ENCODE results near the gene KCNMB4.

DNA sequence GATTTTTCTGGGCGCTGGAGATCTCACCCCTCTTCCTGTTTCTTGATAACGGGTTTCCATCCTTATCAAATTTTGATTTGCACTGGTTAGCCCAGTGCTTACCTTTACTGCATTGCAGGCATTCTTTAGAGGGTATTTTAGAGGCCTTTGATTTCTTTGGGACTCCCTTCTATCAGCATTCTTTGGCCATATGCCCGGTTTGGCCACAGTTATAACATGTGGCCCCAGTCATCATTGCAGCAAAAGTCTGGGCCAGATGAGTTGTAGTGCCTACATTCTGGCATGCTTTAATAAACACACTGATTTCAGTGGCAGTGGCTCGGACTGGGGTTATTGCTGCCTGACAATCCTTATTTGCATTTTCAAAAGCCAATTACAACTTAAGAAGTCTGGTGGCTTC is 82.3 kb downstream of the KCNMB4 start:
- TF ChIP-seq SP1 (IDR thresholded peaks at IDR 0.05) (no peak), RAD21 (IDR thresholded peaks at IDR 0.05) (no peak), TAF1 (conservative IDR thresholded peaks at IDR 0.05) (no peak), YY1 (IDR thresholded peaks at IDR 0.05) (no peak), HNF4G (IDR thresholded peaks at IDR 0.05) (no peak)
- TF ChIP-seq, protein P1, sequence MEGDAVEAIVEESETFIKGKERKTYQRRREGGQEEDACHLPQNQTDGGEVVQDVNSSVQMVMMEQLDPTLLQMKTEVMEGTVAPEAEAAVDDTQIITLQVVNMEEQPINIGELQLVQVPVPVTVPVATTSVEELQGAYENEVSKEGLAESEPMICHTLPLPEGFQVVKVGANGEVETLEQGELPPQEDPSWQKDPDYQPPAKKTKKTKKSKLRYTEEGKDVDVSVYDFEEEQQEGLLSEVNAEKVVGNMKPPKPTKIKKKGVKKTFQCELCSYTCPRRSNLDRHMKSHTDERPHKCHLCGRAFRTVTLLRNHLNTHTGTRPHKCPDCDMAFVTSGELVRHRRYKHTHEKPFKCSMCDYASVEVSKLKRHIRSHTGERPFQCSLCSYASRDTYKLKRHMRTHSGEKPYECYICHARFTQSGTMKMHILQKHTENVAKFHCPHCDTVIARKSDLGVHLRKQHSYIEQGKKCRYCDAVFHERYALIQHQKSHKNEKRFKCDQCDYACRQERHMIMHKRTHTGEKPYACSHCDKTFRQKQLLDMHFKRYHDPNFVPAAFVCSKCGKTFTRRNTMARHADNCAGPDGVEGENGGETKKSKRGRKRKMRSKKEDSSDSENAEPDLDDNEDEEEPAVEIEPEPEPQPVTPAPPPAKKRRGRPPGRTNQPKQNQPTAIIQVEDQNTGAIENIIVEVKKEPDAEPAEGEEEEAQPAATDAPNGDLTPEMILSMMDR (IDR thresholded peaks at IDR 0.05; ENCODE audit: low read depth, low read length, missing input control): no peak
- TF ChIP-seq, protein P2, sequence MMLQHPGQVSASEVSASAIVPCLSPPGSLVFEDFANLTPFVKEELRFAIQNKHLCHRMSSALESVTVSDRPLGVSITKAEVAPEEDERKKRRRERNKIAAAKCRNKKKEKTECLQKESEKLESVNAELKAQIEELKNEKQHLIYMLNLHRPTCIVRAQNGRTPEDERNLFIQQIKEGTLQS (IDR thresholded peaks at IDR 0.05): no peak
